Embryonic facial prominence (tissue), 1 donor: ENCODE results near the gene SRCAP.
"Not testable (repeated sequence)": the region's sequence is repeated elsewhere in the genome, so short reads cannot be mapped to it uniquely, and the experiment has no call there.

Experiments
- DNase-seq: peaks from one replicate; pipeline ENCODE4 v3.0.0-alpha.2; 2016; ENCODE audit errors: extremely low spot score

SRCAP gene

DNA sequence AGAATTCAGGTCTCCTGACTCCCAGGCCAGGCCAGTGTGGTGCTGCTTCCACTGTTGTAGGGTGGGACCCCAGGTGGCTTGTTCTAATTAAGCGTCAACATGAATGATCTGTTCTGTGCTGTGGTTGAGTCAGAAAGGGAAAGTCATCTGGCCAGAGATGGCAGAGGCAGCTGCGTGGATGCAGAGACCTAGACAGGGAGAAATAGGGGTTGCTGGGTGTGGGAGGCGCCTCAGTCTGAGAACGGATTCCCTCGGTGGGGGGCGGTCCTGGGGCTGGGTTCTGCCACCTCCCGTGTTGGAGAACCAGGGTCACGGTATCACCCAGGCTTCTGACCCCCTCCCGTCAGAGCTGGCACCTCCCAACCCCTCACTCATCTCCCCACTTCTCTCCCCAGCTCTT lies 35.2 kb upstream of the SRCAP start:
- no peak for DNase-seq

DNA sequence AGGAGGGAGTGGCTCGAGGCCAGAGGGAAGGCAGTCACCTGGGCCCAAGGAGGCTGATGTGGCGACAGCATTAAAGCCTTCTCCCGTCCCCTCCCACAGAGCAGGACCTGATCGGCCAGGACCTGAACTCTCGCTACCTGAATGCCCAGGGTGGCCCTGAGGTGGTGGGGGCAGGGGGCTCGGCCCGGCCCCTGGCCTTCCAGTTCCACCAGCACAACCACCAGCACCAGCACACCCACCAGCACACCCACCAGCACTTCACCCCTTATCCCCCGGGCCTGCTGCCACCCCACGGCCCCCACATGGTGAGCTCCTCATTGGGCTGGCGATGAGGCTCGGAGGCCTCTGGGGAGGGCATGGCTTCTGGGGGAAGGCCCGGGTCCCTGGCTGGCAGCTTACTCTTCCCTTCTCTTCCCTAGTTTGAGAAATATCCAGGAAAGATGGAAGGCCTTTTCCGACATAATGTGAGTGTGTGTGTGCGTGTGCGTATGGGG lies 34.3 kb upstream of the SRCAP start:
- DNase-seq: no peak

DNA sequence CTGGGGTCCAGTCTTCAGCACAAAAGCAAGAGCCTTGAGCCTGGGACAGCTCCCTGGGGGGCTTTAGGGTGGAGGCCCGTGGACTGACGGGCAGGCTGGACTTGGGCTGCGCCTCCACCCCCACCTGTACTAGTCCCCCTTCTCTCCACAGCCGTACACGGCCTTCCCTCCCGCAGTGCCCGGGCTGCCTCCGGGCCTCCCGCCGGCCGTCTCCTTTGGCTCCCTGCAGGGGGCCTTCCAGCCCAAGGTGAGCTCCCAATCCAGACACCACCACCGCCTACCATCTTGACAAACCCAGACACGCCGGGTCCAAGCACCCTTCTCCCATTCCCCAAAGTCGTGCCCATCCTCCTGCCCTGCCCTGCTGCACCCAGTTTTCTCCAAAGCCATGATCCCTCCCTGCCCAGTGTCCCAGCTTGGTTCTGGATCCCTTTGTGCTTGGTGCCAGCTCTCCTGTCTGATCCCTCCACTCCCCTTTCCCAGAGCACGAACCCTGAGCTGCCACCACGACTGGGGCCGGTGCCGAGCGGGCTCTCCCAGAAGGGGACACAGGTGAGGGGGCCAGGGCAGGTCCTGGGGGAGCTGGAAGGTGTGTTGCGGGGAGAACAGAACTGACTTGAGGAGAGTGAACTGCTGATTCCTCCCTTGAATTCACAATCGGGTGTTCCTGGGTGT lies 33.7 kb upstream of the SRCAP start:
- DNase-seq: no peak

DNA sequence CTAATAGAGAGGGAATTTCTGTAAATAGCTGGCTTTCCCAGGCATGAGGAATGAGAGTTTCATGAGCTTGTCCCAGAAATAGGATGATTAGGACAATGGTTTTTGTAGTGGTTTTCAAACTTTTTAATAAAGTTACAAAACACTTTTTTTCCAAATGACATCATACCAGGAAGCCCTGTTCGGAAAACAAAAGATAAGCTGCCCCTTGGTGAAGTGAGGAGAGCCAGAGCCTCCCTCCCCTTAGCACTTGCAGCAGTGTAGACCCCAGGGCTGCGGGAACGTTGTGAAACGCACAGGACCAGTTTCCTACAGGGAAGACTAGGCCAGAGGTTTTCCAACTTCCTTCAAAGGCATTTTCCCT lies 33.2 kb upstream of the SRCAP start:
- no peak for DNase-seq

DNA sequence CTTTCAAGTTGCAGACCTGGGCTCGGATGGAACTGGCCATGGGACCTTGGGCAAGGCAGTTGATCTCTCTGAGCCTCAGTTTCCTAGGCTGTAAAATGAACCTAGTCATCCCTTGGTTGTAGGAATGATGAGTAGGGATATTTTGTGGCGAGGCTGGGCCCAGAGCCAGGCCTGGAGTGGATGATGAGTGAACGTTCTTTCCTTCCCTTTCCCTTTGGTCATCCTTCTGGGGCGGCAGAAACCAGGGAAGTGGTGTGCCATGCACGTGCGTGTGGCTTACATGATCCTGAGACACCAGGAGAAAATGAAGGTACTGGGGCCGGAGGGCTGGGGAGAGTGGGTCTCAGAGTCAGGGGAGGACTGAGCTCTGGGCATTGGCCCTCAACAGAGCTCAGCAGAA lies 32.3 kb upstream of the SRCAP start:
- no peak for DNase-seq

DNA sequence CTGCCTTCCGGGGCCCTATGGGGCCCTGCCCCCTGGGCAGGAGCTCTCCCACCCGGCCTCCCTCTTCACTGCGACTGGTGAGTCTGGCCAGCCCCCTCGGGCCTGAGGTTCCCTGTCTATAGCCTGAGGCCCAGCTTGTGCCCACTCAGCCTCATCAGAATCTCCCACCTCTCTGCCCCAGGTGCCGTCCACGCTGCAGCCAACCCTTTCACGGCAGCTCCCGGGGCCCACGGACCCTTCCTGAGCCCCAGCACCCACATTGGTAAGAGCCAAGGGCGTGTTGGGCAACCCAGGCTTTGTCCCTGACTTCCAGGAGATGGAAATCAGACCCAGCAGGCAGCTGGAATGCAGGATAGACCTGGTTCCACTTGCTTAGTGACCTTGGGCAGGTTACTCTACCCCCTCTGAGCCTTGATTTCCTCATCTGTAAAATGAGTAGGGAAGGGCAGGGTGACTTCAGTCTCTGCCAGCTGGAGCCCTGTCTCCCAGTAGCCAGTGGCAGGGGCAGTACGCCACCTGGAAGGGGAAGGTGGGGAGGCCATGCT lies 31.5 kb upstream of the SRCAP start:
- no peak for DNase-seq

DNA sequence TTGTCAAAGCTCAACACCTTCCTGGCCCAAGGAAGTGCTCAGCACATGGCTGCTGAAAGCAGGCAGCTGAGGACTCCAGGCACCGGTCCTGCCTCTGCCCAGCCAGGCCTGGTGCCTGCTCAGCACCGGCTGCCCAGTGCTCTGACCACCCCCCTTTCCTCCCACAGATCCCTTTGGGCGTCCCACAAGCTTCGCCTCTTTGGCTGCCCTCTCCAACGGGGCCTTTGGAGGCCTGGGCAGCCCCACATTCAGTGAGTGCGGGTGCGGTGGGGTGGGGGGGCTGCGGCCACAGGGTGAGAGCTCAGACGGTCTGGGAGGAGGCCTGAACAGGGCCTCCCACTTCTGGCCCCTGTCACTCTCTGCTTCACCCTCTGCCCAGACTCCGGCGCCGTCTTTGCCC lies 30.6 kb upstream of the SRCAP start:
- no peak for DNase-seq

DNA sequence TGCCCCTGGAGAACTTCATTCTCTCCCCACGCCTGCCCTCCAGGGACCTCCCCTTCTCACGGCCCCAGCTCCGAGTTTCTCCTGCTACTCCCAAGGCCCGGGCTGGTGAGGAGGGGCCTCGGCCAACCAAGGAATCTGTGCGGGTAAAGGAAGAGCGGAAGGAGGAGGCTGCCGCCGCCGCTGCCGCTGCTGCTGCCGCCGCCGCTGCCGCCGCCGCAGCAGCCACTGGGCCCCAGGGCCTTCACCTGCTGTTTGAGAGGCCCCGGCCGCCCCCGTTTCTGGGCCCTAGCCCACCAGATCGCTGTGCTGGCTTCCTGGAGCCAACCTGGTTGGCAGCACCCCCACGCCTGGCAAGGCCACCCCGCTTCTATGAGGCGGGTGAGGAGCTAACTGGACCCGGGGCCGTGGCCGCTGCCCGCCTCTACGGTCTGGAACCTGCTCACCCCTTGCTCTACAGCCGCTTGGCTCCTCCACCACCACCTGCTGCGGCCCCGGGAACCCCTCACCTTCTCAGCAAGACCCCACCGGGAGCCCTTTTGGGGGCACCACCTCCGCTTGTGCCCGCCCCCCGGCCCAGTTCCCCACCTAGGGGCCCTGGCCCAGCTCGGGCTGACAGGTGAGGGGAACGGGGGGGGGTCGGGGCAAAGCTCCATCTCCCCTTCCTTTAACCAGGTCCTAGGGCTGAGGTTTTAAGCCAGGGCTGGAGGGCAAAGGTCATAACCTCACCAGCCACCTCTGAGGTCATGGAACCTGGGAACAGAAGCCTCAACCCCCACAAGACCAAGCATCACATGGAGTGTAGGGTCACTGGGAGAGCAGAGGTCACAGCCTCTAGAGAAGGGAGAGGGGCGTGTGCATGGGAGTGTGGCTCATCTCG lies 29.7 kb upstream of the SRCAP start:
- DNase-seq: no peak

DNA sequence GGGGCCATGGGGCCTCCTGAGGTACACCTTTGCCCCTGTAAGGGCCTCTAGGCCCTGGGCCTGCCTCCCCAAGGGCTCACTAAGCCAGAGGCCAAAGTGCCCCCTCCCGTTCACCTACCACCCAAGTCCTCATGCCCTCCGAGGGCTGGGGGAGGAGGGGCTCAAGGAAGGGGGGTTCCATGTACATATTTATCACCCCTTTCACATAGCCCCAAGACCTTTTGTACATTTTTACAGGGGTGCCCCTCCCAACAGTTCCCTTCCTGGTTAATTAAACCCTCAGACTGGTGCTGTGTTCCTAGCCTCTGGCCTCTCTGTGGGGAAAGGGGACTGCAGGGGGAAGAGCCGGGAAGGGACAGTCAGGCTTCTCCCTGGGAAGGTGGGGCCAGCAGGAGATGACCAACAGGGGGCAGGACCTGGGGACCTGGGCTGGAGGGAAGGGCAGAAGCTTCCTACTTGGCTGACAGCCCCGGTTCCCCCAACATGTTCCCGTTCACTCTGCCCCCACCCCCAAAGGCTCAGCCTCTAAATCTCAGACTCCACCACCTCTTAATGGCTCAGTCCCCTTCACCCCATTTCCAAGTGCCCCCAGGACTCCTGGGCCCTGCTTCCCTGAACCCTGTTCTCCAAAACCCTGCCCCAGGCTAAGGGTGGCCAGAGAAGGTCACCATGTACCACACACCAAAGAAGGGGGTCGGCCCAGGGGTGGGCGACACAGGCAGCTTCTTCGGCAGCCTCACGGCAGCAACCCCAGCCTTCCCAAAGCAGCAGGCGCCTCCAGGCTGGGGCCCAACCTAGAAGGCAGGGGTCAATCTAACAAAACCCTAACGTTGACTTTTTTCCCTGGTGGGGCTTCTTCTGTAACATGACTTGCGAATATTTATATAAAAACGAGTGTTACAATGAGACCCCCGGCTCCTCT lies 28.8 kb upstream of the SRCAP start:
- no peak for DNase-seq

DNA sequence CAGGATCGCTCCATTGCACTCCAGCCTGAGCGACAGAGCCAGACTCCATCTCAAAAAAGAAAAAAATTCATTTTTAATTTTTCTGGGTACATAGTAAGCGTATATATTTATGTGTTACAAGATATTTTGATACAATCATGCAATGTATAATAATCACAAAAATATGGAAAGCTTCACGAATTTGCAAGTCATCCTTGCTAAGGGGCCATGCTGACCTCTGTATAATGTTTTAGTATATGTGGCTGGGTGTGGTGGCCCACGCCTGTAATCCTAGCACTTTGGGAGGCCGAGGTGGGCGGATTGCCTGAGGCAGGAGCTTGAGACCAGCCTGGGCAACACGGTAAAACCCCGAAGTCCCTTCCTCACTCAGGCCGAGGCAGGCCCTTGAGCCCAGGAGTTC lies 23.8 kb upstream of the SRCAP start:
- no peak for DNase-seq

DNA sequence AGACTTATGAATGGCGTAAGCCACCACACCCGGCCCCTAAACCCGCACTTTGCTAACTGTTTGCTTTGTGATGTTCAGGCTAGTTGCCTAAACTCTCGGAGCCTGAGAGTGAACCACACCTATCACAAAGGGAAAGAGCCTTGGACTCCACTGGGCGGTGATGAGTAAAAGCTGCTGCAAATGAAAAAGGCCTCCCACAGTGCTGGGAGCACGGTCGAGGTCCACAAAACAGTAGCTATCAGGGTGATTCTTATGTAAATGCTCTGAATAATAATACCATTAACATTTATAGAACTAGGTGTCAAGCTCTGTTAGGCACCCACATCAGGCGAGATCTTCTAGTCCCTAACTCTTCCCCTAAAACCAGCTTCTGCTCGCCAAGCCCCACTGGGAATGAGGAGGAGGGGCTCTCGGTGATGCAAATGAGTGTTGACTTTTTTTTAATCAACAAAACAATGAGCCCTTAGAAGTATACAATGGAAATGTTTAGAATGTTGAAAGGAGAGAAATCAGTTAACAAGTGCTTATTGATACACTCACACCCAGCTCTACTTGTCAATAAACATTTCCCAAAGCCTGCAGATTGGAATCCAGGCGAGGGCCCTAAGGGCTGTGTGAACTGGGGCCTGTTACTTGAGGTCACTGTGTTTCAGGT lies 20.9 kb upstream of the SRCAP start:
- no peak for DNase-seq

DNA sequence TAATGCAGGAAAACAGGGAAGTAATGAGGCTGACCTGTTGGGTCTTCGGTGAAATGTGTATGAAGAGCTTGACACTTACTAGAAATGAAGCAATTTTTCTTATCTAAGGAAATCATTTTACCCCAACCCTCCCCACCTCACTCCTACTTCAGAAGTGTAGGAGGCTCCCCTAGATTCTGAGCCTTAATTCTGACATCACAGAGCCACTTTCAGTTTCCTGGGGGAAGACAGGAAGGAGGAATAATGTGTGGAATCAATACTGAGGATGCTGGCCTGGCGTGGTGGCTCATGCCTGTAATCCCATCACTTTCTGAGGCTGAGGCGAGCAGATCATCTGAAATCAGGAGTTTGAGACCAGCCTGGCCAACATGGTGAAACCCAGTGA lies 20.4 kb upstream of the SRCAP start:
- DNase-seq: no peak

DNA sequence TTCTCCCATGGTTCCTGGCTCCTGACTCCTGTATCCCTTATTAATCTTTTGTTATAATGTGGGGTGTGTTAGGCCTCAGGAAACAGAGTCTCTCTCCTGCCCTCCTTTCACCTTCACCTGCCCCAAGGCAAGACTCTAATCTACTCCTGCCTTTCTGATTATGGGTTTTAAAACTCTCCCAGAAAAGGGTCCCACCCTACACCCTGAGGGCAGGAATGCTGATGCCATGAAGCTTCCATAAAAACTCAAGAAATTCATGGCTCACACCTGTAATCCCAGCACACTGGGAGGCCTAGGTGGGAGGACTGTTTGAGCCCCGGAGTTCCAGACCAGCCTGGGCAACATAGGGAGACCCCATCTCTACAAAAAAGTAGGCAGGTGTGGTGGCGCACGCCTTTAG lies 18.6 kb upstream of the SRCAP start:
- no peak for DNase-seq

DNA sequence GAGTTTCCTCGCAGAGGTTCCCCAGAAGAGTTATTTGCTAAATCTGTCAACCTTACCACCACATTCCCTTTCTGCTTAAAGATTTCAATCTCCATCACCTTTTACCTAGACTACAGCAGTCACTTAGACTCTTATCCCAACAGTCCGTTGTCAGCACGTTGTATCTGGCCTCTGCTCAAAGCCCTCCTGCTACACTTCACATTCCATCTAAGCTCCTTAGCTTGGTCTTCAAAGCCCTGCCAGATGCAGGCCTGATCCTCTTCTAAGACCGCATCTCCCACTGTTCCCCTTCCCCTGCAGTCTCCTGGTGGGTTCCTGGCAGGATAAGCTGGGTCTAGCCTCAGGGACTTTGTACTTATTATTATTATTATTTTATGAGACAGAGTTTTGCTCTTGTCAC lies 10.3 kb upstream of the SRCAP start:
- no peak for DNase-seq

DNA sequence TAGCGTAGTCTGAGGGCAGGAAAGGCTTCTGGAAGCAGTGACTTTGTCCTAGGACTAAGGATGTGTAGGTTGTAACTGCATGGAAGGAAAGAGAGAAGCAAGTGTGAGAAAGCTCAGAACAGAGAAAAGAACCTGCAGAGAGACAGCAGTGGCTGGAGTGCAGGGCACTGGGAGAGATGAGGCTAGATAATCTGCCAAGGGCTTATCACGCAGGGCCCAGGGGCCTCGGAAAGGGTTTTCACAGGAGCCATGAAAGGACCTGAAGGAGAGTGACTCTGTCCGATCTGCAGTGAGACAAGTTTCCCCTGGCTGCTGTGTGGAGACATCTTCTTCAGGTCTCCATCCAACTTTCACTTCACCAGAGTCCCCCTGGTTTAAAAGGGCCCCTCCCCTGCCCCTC lies 7.1 kb upstream of the SRCAP start:
- DNase-seq: no peak

DNA sequence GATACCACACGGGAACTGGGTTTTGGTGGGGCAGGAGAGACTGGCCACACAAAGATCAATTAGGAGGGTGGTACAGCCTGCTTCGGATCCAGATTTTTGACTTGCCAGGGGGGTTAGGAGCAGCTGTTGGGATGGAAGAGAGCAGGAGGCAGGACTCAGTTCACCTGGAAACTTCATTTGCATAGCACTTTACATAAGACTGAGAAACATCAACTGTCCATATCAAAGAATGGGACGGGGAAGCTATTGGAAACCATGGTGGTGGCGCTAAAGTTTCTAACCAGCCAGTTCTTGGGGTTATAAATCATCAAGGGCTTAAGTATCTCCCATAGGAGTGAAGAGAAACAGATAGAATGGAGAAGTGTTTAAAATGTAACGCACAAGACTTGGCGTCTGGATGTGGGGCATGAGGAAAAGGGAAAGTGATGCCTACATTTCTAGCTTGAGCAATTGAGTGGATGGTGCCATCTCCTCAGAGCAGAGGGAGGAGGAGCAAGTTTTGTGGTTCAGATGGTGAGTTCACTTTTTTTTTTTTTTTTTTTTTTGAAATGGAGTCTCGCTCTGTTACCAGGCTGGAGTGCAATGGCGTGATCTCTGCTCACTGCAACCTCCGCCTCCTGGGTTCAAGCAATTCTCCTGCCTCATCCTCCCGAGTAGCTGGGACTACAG lies 6.4 kb upstream of the SRCAP start:
- no peak for DNase-seq

DNA sequence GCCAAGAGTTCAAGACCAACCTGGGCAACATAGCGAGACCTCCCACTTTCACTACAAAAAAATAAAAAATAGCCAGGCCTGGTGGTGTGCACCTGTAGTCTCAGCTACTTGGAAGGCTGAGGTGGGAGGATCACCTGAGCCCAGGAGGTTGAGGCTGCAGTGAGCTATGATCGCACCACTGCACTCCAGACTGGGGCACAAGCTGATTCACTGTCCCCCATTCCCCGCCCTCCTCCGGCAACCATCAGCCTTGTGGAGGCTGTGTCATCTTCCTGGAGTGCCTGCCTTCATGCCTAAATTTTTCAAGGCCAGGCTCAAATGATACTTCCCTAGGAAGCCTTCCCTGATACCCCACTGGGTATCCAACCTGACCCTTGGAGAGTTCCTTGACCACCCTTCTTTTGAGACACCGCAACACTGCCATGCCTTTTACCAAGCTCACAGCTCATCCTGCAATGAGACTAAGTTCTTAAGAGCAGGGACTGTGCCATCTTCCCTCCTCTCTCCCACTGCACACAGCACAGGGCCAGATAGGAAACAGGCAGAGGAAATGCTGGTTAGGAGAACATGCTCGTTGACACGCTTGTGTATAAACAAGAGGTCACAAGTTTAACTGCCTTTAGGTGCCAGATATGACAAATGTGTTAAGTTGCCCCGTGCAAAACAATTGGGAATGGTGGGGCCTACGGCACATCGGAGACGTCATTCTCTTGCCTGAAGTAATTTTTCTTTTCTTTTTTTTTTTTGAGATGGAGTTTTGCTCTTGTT lies 3.9 kb upstream of the SRCAP start:
- DNase-seq: no peak

DNA sequence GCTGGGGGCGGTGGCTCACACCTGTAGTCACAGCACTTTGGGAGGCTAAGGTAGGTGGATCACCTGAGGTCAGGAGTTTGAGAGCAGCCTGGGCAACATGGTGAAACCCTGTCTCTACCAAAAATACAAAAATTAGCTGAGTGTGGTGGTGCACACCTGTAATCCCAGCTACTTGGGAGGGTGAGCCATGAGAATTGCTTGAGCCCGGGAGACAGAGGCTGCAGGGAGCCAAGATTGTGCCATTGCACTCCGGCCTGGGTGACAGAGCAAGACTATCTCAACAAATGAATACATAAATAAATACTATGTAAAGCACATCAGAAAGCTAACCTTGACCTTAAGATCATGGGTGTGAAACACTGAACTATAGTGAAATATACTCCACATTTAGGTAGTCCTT lies 2.3 kb upstream of the SRCAP start:
- not testable (repeated sequence) for DNase-seq

DNA sequence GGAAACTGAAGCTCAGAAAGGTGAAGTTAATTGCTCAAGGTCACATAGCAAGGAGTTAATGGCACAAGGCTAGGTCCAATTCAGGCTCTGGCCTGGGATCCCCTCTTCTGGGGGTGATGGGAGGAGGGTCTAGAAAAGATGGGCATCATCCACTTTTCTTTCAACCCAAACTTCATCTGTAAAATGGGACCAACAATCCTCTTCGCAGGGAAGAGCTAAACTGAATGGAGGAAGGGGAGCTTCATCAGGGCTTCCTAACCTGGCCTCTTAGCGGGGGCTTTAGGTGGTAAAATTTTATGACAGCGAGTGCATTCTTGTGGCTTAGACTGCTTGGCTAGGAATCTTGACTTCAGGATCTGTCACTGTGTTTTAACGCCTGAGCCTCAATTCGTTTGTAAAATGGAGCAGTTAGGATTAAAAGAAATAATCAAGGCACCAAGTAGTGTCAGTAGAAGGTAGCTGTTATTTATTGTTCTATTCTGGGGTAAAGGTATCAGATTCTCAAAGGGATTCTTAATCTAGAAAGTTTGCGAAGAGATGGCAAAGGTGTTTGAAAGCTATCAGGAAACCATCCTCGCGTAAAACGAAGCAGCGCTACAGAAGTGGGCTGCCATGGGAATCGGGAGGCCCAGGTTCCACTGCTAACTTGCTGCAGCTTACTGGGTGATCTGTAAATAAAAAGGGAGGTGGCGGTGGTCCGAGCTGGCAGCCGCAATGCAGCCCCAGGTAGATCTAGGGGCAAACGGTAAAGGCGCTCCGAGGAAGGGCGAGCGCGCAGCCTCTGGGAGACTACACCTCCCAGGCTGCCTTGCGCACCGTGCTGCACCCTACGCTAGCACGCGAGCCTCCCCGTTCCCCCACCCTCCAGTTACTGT lies 1.5 kb upstream of the SRCAP start:
- DNase-seq: peak; percentile 95
